ENCODE data around the gene TMEM255B.

TMEM255B gene

DNA sequence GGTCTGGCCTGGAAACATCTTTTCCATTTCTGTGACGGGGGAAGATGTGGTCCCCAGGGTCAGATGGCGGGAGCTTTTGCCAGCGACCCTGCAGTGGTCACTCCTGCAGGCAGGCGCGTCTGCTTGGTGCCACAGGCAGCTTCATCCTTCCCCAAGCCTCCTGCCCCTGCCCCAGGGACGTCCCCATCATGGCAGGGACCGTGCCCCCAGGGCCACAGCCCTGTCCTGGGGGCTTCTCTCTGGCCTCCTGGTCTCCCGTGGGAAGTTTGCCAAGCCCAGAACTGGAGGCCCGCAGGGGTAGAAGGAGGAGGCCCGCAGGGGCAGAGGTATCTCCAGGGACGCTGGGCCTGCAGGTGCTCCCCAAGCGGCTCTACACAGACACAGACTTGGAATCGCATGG lies 47.5 kb downstream of the TMEM255B start:
- no peak for DNase-seq

DNA sequence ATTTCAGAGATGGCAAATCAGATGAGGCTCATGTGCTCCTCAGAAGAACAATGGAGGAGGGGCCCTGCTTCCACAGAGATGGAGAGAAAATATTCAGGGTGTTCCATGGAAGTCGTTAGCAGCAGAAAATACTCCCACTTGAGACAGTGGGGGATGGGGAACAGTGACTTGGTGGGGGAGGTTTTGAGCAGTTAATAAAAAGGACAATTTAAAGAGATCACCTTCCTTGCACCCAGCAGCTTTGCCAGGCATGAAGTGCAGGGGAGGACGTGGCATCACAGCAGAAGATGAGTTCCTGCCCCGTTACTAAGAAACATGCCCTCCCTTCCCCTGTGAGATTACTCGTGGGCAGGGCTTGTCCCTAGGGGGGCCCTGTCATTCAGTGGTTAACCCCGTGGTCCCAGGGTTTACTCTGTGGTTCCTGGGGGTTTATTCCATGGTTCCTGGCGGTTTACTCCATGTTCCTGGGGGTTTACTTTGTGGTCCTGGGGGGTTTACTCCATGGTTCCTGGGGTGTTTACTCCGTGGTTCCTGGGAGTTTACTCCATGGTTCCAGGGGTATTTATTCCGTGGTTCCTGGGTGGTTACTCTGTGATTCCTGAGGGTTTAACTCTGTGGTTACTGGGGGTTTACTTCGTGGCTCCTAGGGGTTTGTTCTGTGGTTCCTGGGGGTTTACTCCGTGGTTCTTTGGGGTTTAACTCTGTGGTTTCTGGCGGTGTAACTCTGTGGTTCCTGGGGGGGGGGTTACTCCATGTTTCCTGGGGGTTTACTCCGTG lies 49.2 kb downstream of the TMEM255B start:
- DNase-seq = no peak

DNA sequence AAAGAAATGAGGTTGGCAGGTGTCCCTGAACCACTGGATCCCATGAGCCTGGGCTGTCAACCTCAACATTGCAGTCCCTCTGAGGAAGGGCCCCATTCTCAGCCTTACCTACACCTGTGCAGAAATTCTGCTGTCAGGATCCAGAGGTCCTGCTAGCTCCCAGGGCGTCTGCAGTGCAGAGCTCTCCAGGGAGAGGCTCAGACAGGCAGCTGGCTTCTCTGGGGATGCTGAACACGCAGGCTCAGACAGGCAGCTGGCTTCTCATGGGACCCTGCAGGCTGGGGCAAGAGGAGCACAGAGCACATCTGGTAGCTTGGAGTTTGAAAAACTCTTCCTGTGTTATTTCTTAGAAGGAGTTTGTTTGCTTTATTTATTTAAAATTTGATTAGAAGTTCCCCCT lies 50.9 kb downstream of the TMEM255B start:
- no peak for DNase-seq

DNA sequence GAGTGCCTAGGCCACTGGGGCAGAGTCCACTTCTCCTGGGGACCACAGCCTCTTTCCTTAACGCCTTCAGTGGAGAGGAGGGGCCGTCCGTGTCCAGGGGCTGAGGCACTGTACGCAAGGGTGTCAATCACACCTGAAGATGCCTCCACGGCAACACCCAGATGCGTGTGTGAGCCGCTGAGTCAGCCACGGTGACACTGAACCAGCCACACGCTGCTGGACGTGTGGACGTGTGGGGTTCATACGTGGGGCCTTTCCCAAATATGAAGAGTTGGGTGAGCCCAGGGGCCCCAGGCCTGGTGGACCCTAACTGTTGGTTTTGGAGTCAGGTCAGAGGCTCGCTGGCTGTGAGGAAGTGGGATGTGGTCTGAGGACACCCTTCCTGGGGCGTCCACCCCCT lies 51.6 kb downstream of the TMEM255B start:
- DNase-seq = no peak

DNA sequence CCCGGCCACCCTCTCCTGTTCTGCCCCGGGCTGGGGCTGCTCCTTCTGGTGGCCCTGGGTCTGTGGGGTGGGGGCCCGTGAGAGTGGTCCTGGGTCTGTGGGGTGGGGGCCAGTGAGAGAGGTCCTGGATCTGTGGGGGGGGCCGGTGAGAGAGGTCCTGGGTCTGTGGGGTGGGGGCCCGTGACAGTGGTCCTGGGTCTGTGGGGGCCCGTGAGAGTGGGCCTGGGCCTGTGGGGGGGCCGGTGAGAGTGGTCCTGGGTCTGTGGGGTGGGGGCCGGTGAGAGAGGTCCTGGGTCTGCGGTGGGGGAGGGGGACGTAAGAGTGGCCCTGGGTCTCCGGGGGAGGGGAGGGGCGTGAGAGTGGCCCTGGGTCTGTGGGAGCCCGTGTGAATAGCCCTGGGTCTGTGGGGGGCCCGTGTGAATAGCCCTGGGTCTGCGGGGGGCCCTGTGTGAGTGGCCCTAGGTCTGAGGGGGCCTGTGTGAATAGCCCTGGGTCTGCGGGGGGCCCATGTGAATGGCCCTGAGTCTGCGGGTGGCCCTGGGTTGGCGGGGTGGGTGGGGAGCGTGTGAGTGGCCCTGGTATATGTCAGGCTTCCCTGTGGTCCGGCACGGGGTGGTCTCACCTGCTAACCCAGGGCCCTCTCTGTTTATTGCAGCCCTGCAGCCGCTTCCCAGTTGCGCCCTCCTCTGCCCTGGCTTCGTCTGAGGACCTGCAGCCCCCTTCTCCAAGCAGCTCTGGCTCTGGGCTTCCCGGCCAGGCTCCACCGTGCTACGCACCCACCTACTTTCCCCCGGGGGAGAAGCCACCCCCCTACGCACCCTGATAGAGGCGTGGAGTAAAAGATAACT lies 52.3 kb downstream of the TMEM255B start:
- no peak for DNase-seq

DNA sequence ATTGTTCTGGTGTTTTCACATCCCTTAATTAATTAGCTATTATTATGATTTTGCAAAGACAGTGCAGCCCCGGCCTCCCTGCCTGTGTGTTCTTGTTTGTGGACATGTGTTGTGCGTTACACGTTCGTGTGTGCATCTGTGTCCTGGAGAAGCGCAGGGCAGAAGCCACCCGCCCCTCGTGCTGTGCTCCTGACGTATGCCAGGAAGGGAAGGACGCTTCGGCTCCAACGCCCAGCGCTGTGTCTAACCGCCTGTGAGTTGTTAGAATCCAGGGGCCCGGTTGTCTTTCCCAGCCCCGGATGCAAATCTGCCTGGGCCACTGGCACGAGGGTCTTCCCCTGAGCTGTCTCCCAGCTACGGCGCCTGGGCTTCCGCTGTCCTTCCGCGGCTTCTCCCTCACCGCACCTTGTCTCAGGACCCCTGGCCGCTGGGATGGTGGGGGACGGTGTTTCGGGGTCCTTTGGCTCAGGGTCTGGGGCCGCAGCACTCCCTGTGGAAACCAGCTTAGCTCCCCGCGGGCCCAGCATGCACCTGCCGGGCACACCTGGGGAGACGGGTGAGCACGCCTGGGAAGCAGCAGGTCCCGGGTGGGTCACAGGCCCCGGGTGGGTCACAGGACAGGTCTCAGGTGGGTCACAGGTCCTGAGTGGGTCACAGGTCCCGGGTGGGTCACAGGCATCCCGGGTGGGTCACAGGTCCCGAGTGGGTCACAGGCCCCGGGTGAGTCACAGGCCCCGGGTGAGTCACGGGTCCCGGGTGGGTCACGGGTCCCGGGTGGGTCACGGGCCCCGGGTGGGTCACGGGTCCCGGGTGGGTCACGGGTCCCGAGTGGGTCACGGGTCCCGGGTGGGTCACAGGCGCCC lies 53.4 kb downstream of the TMEM255B start:
- no peak for DNase-seq

DNA sequence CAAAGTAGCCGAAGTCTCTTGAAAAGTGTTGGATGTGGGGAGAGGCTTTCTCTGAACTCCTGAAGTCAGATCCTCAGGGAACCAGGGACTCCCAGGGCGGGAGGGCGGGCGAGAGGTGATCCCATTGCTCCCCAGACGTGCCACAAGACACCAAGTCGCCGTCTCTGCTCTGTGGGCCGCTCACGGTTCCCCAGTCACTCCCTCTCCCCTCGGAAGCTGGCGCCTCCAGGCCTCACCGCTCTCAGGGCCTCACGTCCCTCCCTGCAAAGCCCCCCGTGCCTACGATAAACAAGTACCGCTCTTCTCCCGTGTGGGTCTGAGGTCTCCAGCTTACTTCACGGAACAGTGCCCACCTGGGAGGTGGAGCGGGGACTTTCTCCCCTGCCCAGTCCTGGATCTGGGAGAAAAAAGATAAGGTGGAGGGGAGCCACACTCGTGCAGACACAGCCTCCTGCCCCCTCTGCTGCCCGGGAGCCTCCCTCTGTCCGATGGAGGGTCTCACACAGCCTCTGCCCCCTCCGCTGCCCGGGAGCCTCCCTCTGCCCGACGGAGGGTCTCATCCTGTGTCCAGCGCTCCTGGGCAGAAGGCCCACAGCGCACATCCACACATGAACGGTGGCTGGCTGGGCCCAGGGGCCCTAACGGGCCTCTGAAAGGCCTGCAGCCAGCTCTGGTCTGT lies 54.2 kb downstream of the TMEM255B start:
- DNase-seq = no peak

DNA sequence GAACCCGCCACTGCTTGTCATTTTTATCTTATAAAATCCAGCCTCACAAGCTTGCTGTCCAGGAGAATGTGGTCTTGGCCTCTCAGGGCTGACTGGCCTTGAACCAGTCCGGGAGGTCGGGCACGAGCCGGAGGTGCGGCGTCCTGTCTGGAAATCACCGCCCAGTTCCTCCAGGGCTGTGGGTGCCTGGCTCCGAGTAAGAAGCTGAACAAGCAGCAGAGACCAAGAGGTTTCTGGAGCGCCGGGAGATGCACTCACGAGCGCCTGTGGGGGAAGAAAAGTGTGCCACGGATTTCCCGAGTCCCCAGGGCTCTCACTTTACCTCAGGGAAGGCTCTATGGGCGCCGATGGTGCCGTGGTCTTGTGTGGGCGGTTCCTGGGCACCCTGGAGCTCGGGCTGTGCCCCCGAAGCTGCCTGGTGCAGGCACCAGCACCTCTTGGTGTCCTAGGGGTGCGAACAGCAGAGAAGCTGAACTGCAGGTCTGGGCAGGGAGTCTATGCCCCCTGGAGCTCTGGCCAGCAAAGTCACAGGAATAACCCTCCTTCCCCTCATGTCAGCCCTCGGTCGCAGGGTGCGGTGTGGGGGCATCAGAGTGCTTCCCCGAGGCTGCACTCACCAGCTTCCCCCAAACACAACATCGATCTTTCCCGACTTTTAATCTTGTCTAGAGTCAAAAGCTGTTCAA lies 54.9 kb downstream of the TMEM255B start:
- no peak for DNase-seq

DNA sequence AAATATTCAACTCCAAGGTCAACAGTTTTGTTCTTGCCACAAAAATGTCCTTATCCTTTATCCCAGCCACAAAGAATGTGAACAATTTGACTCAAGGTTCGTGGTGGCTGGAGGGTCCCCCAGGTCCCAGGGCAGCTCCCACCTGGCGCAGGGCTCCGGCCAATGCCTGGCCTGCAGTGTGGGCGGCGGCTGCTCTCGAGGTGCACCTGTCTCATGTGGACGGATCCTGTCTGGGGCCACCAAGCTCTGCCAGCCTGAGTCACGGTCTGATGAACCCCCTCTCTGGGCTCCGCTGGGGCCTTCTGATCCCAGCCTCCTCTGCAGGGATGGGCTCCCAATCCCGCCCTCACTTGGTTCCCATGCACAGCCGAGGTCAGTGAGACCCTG lies 55.4 kb downstream of the TMEM255B start:
- peak; percentile 91 for DNase-seq

DNA sequence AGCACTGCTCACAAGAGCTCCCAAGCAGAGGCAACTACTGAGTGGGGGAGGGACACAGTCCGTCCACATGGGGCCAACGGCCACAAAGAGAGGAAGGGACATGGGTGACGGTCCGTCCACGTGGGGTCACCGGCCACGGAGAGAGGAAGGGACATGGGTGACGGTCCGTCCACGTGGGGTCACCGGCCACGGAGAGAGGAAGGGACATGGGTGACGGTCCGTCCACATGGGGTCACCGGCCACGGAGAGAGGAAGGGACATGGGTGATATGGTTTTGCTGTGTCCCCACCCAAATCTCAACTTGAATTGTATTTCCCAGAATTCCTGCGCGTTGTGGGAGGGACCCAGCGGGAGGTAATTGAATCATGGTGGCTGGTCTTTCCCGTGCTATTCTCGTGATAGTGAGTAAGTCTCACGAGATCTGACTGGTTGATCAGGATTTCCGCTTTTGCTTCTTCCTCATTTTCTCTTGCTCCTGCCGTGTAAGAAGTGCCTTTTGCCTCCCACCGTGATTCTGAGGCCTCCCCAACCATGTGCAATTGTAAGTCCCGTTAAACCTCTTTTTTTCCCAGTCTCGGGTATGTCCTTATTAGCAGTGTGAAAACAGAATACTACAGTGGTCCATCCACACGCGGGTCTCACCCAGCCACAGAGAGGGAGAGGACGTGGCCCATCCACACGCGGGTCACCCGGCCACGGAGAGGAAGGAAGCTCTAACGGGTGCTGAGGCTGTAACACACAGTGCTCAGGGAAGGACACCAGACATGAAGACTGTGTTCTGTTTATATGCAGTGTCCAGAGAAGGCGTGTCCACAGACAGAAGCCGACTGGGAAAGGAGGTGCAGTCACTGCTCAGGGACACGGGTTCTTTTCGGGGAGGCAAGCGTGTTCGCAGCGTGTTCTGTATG lies 56.4 kb downstream of the TMEM255B start:
- DNase-seq = no peak

DNA sequence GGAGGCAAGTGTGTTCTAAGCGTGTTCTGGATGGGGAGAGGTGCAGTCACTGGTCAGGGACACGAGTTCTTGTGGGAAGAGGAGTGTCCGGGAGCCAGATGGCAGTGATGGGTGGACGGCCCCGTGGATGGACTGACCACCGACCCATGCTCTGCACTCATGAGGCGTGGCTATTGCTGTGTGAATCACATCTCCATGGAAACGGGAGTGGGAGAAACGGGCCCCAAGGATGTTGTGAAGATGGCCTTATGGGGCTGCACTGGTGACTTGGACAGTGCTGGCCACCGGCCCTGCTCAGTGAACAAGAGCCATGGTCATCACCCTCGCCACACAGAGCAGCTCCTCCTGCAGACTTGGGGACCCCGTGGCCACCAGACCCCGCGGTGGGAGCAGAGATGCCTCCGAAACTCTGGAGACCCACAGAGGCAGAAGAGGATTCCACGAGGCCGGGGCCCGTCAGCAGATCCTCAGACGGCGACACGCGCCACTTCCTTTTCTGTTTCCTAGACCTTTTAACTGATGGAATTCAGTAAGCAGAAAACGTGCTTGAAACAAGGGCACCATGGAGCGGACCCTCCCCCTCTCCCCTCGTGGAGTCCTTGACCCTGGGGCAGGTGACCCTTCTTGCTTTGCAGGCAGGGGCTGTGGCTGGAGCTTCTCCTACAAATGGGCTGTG lies 57.4 kb downstream of the TMEM255B start:
- DNase-seq = no peak

DNA sequence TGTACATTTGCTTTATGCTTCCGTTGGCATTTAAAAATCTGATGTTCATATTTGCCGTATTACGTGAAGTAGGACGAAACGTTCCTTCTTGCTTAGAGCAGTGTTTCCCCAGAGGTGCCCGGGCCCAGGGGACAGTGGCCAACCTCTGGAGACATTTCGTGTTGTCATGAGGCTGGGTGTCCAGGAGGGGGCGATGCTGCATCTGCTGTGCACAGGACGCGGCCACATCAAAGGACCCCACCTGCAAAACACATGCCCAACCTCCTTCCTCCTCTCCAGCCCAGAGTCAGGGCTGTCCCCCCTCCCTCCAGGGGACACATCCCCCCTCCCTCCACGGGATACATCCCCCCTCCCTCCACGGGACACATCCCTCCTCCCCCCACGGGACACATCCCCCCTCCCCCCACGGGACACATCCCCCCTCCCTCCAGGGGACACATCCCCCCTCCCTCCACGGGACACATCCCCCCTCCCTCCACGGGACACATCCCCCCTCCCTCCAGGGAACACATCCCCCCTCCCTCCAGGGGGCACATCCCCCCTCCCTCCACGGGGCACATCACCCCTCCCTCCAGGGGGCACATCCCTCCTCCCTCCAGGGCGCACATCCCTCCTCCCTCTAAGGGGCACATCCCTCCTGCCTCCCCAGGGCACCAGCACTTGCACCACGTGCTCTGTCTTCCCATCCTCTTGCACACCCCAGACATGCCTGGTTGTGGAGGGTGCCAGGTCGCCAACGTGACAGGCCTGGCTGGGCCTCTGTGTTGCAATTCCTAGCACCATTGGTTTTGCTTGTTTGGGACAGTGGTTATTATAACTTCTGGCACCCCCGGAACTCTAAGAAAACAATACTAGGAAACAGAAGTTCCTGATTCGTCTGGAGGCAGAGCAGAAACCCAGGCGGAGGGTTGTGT lies 58.2 kb downstream of the TMEM255B start:
- peak; percentile 81 for DNase-seq

DNA sequence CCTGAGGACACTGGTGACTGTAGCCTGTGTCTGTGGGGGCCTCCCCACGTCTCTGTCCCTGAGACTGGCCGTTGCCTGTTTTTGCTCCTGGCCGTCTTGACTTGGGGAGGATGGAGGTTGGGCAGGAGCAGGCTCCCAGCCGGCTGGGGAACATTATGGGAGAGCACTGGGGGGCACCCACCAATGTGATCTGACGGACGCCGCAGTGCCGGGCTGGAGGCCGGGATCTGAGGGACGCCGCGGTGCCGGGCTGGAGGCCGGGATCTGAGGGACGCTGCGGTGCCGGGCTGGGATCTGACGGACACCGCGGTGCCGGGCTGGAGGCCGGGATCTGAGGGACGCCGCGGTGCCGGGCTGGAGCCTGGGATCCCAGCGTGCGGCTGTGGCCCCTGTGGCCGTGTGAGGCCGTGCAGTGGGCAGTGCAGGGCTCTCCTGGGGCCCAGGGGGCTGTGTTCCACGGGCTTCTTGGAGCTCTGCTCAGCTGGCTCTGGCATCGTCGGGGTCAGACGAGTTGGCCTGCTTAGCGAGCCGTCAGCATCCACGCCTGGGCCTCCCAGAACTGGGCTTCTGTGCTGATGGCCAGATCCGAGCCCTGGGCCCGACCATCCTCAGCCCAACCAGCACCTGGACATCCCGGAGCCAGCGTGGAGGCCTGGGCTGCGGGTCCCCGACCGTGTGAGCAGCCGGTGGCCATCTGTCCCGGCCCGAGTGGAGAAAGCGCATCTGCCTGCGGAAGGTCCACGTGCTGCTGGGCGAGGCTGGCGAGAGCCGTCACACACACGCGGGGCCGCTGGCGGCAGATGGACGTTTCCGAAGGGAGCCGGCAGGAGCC lies 59.0 kb downstream of the TMEM255B start:
- no peak for DNase-seq

DNA sequence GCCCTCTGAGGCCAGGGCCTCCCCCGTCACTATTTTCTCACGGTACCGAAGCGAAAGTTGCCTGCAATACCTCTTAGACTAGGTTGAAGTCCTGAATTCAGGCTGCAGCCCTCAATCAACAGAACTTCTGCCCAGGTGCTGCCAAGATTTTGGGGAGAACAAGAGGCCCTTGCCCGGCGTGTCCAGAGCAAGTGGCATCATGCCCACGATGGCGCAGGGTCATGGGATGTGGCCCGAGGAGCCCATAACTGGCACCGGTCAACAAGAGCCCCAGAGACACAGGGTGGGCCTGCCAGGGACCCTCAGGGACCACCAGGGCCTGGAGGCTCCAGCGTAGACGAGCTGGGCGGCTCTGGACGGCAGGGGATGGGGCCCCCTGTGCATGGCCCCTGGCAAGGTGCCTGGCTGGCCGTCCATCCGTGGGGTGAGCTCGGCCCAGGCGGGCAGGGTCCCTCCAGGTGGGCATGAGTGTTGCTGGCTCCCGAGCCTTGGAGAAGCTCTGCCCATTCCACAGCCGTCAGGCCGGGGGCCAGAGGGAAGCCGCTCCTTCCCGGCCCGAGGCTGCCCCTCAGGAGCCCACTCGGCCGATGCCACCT lies 59.8 kb downstream of the TMEM255B start:
- DNase-seq = no peak

DNA sequence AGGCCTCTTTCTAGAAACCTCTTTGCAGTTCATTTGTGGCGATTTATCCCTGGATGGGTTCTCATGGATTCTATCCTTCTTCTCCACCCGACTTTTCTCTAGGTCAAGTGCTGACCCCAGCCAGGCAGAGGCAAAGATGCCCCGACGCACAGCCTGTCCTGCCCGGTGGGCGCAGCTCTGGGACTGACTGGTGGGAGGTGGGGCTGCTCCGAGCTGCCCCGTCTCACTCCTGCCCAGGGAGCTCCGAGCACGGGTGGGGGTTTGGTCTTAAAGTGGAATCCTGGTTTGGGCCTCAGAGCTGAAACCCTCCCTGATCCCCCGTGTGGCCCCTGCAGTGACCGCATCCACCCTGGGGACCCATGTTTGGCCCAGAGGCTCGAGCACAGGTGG lies 60.3 kb downstream of the TMEM255B start:
- no peak for DNase-seq

DNA sequence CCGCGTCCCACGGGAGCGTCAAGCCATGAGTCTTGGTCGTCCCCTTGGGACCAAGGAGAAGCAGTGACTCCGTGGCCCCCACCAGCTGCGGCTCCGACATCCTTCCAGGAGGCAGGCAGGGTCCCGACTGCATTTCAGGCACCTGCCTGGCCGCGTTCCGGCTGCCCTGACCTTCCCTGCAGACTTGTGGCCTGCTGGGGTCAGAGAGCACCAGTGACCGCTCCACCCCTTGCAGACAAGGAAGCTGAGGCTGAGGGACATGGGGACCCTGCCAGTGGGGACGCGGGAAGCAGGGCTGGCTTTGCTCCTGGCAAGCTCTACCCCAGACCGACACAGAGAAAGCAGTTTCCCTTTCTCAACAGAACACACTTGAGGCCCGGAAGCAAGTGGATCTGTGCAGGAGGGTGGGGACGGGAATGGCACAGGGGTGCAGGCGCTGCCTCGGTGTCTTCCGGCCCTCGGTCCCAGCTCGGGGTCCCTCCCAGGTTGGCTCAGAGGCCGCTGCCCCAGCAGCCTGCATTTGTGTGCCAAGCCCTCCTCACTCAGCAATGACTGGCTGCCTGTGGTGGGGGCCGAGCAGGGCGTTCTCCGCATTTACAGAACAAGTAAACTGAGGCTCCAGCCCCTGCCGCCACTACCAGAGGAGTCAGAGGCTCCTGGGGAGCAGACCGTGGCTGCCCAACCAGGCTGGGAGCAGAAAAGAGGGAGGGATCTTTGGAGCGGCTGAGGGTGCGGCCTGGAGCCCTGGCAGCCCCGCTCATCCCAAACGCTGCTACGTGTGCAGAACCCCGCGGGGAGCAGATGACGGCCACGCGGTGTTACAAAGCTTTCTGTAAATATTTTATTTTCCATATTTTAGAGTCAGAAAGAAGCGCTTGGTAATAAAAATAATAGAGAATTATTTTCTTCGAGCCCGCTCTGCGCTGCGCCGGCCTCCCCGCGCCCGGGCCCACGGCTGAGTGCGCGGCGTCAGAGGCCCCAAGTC lies 61.0 kb downstream of the TMEM255B start:
- DNase-seq = no peak
